GM23248 (cell line): ENCODE results near the gene VTI1A. TPM values are rescaled to one million over a fixed set of nuclear protein-coding genes. Genes with fewer than 3 reads are reported as not detected.
A peak's percentile ranks its signal among the peaks of the same experiment; 100 is the strongest.

Experiments
- DNase-seq: peaks from one replicate; pipeline ENCODE4 v3.0.0-alpha.2; 2015
- H2AFZ ChIP-seq: fragments of 200-600 bp; sonication (generic); 2 replicates; pipeline ENCODE4 v1.6.1; 2016; ENCODE audit warnings: antibody characterized with exemption
- H3F3A ChIP-seq: fragments of 200-600 bp; sonication (generic); 2 replicates; pipeline ENCODE4 v1.6.1; 2016; ENCODE audit warnings: mild to moderate bottlenecking, antibody characterized with exemption, mixed run types; ENCODE audit not compliant: insufficient read depth
- H3K27ac ChIP-seq: fragments of 200-600 bp; sonication (generic); 2 replicates; pipeline ENCODE4 v1.5.1; 2016; ENCODE audit warnings: mild to moderate bottlenecking
- H3K27me3 ChIP-seq: fragments of 200-600 bp; sonication (generic); replicated peaks from 2 replicates; pipeline ENCODE4 v1.6.1; 2016; ENCODE audit warnings: mild to moderate bottlenecking; ENCODE audit not compliant: insufficient read depth
- H3K36me3 ChIP-seq: fragments of 200-600 bp; sonication (generic); 2 replicates; pipeline ENCODE4 v1.6.1; 2016; ENCODE audit warnings: low read depth, mild to moderate bottlenecking
- H3K4me1 ChIP-seq: fragments of 200-600 bp; sonication (generic); 2 replicates; pipeline ENCODE4 v1.6.1; 2016; ENCODE audit warnings: mild to moderate bottlenecking; ENCODE audit not compliant: insufficient read depth
- H3K4me2 ChIP-seq: fragments of 200-600 bp; sonication (generic); one replicate; pipeline ENCODE4 v1.6.1; 2016; ENCODE audit warnings: mild to moderate bottlenecking; ENCODE audit not compliant: unreplicated experiment
- H3K4me3 ChIP-seq: fragments of 200-600 bp; sonication (generic); 2 replicates; pipeline ENCODE4 v1.5.1; 2016; ENCODE audit warnings: mild to moderate bottlenecking
- H3K79me2 ChIP-seq: fragments of 200-600 bp; sonication (generic); 2 replicates; pipeline ENCODE4 v1.6.1; 2016; ENCODE audit warnings: mild to moderate bottlenecking; ENCODE audit not compliant: insufficient read depth
- H3K9ac ChIP-seq: fragments of 200-600 bp; sonication (generic); 2 replicates; pipeline ENCODE4 v1.6.1; 2016; ENCODE audit warnings: mild to moderate bottlenecking
- H3K9me2 ChIP-seq: fragments of 200-600 bp; sonication (generic); 2 replicates; pipeline ENCODE4 v1.6.1; 2016; ENCODE audit warnings: mixed run types, mild to moderate bottlenecking, moderate library complexity; ENCODE audit not compliant: insufficient read depth
- H3K9me3 ChIP-seq: fragments of 200-600 bp; sonication (generic); one replicate; pipeline ENCODE4 v1.6.1; 2017; ENCODE audit warnings: low read depth
- H4K20me1 ChIP-seq: fragments of 200-600 bp; sonication (generic); 2 replicates; pipeline ENCODE4 v1.6.0; 2016; ENCODE audit not compliant: insufficient read depth
- EZH2 ChIP-seq: fragments of 200-600 bp; sonication (generic); IDR thresholded peaks from 2 replicates; pipeline ENCODE4 v1.6.1; 2018; ENCODE audit warnings: antibody characterized with exemption, mild to moderate bottlenecking; ENCODE audit not compliant: insufficient read depth, poor library complexity, severe bottlenecking
- EZH2phosphoT487 ChIP-seq: fragments of 200-600 bp; sonication (generic); IDR thresholded peaks from 2 replicates; pipeline ENCODE4 v1.6.1; 2018; ENCODE audit warnings: antibody characterized with exemption, moderate library complexity, mild to moderate bottlenecking, low read depth; ENCODE audit not compliant: insufficient read depth
- WGBS, 2 experiments: methylation state at CpG; one replicate each; pipeline ENCODE4 v1.1.6; 2015 to 2017; ENCODE audit warnings: low lambda C conversion rate in 2 of 2, low coverage in 1 of 2; ENCODE audit errors: missing lambda C conversion rate in 2 of 2; 5-methylcytosine and 5-hydroxymethylcytosine counted together
- in situ Hi-C: fragments of 300-500 bp; cut with MboI; formaldehyde crosslinking; loops from 2 replicates; pipeline ENCODE4 v1.15.0; 2020
- polyA plus RNA-seq: library from polyadenylated mRNA; unstranded; fragments of >200 nt; fragmentation: Nextera tagmentation; extraction: Ambion mirVana; gene quantifications from 2 replicates; pipeline ENCODE4 v1.2.1, GENCODE V29; 2016
- total RNA-seq: library from RNA; depleted of rRNA; stranded (reverse); fragments of >200 nt; shearing (Covaris generic); gene quantifications from 2 replicates; pipeline ENCODE4 v1.2.3, GENCODE V29; 2014

The VTI1A gene
- total and polyA plus RNA-seq, 2 experiments from 2014 or later: 21.6 to 26.4 TPM

GRCh38 chr10:112842832-112843360, 395.9 kb downstream of the VTI1A start:
- Histone ChIP-seq H3K9me3 (peaks cover 3% of the 10 kb centered on the region), H3K27ac (no peak overlapping the region), H3K36me3 (no peaks in the 10 kb centered on the region), H2AFZ (no peak overlapping the region), H3K9ac (no peak overlapping the region), H4K20me1 (no peaks in the 10 kb centered on the region), H3F3A (no peaks in the 10 kb centered on the region), H3K27me3 (no peaks in the 10 kb centered on the region), H3K9me2 (no peaks in the 10 kb centered on the region), H3K4me2 (no peak overlapping the region), H3K79me2 (no peaks in the 10 kb centered on the region), H3K4me1 (no peaks in the 10 kb centered on the region), H3K4me3 (no peak overlapping the region)
- in situ Hi-C loops: no loop called here
- TF ChIP-seq EZH2phosphoT487 (no peak), EZH2 (no peak)
- WGBS, 2 experiments: 62 to 63% methylated on average over 3 of the region's 3 CpGs
- peak; percentile 6 for DNase-seq

GRCh38 chr10:112843623-112844022, 396.6 kb downstream of the VTI1A start:
- no peaks in the 10 kb centered on the region for H3K4me1 ChIP-seq
- no peaks in the 10 kb centered on the region for H3K9me2 ChIP-seq
- H3K36me3 ChIP-seq: no peaks in the 10 kb centered on the region
- no peak overlapping the region for H3K9ac ChIP-seq
- in situ Hi-C loops: no loop called here
- no peak overlapping the region for H3K4me2 ChIP-seq
- DNase-seq: no peak
- 41 to 56% methylated on average over 3 of the region's 3 CpGs for WGBS, 2 experiments
- H3K4me3 ChIP-seq: no peak overlapping the region
- TF ChIP-seq EZH2phosphoT487 (no peak), EZH2 (no peak)
- H3K27me3 ChIP-seq: no peaks in the 10 kb centered on the region
- H3K79me2 ChIP-seq: no peaks in the 10 kb centered on the region
- no peaks in the 10 kb centered on the region for H3F3A ChIP-seq
- H3K9me3 ChIP-seq: peaks cover 5% of the 10 kb centered on the region
- no peak overlapping the region for H3K27ac ChIP-seq
- H2AFZ ChIP-seq: no peak overlapping the region
- H4K20me1 ChIP-seq: no peaks in the 10 kb centered on the region

DNA sequence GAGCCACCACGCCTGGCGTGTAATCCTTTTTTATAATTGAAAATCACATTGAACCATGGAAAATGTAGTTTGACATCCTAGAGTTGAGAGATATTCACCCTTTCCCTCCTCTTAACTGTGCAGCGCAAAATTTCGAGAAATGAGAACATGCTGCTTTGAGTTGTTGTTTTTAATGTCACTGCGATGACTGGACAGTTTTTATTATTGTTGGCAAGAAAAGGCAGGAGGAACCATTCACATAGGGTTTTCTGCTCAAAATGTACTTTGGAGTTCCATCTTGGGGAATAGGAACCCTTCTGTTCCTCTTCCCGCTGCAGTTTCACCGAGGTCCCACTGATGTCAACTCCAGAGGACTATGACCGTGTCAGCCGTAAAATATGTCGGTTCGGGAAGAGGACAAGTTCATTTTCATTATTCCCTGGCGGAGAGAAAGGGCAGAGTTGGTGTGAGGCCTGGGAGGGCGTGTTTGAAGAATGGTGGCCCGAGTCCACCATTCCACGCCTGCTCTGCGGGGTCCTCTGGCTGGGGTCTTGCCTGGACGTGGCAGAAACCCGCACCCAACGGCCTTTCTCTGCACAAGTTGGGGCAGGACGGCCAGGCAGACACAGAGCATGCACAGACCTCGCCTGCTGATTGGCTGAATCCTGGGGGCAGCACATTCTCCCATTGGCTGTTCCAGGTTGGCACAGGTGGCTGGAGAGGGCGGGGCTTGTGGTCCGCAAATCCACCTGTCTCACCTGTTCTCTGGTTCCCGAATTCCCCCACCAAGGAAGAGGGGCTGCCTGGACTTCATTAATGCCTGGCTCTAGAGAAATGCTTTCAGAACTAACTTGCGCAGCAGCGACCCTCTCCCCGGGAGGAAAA, 397.9 kb downstream of the VTI1A start:
- H3K9me2 ChIP-seq: no peaks in the 10 kb centered on the region
- in situ Hi-C loops: no loop called here
- DNase-seq: no peak
- no peaks in the 10 kb centered on the region for H3F3A ChIP-seq
- H3K4me3 ChIP-seq: no peak overlapping the region
- no peaks in the 10 kb centered on the region for H4K20me1 ChIP-seq
- no peaks in the 10 kb centered on the region for H3K27me3 ChIP-seq
- H3K27ac ChIP-seq: no peak overlapping the region
- H3K9ac ChIP-seq: no peak overlapping the region
- TF ChIP-seq EZH2phosphoT487 (no peak), EZH2 (no peak)
- H3K4me1 ChIP-seq: no peaks in the 10 kb centered on the region
- H3K36me3 ChIP-seq: no peaks in the 10 kb centered on the region
- H3K9me3 ChIP-seq: peaks cover 5% of the 10 kb centered on the region
- WGBS, 2 experiments: 88% methylated on average over 27 of the region's 27 CpGs
- no peak overlapping the region for H2AFZ ChIP-seq
- H3K4me2 ChIP-seq: no peak overlapping the region
- no peaks in the 10 kb centered on the region for H3K79me2 ChIP-seq

GRCh38 chr10:112847778-112848177, 400.8 kb downstream of the VTI1A start:
- Histone ChIP-seq H3K79me2 (no peaks in the 10 kb centered on the region), H4K20me1 (no peaks in the 10 kb centered on the region), H3K9me2 (no peaks in the 10 kb centered on the region), H3K4me1 (no peaks in the 10 kb centered on the region), H2AFZ (no peak overlapping the region), H3K9me3 (peaks cover 5% of the 10 kb centered on the region), H3K4me2 (no peak overlapping the region), H3K27ac (no peak overlapping the region), H3K27me3 (no peaks in the 10 kb centered on the region), H3F3A (no peaks in the 10 kb centered on the region), H3K9ac (no peak overlapping the region), H3K4me3 (no peak overlapping the region), H3K36me3 (no peaks in the 10 kb centered on the region)
- DNase-seq: no peak
- in situ Hi-C loops: no loop called here
- TF ChIP-seq EZH2phosphoT487: no peak
- TF ChIP-seq EZH2: no peak
- 69 to 81% methylated on average over 2 of the region's 2 CpGs for WGBS, 2 experiments
